SH-SY5Y (cell line): ENCODE measurements around the gene RSPH6A.

Source experiments
- GATA2 ChIP-seq: IDR thresholded peaks from 2 replicates; pipeline ENCODE4 v1.6.1; 2011; ENCODE audit warnings: mild to moderate bottlenecking, low read depth, low read length
- GATA3 ChIP-seq: IDR thresholded peaks from 2 replicates; pipeline ENCODE4 v1.6.1; 2011; ENCODE audit warnings: low read depth, mild to moderate bottlenecking, low read length, moderate library complexity

DNA sequence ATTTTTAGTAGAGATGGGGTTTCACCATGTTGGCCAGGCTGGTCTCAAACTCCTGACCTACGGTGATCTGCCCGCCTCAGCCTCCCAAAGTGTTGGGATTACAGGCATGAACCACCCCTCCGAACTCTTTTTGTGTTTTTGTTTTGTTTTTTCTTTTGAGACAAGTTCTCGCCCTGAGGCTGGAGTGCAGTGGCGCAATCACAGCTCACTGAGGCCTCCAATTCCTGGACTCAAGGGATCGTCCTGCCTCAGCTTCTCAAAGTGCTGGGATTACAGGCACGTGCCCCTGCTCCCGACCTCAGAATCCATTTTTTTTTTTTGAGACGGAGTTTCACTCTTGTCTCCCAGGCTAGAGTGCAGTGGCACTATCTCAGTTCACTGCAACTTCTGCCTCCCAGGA lies 57.4 kb downstream of the RSPH6A start:
- TF ChIP-seq GATA2: no peak
- no peak for TF ChIP-seq GATA3
